Neural progenitor cell (in vitro differentiated cells): ENCODE data around the gene LILRB1.

Source experiments
- CTCF ChIP-seq: fragments of 200-600 bp; sonication (generic); IDR thresholded peaks from 2 replicates; pipeline ENCODE4 v1.5.1; 2017; ENCODE audit warnings: antibody characterized with exemption, mild to moderate bottlenecking
- EZH2 ChIP-seq: fragments of 200-600 bp; sonication (generic); IDR thresholded peaks from 2 replicates; pipeline ENCODE4 v1.6.1; 2017; ENCODE audit warnings: antibody characterized with exemption, mild to moderate bottlenecking, moderate library complexity

GRCh38 chr19:54667217-54667616 is 36.9 kb downstream of the LILRB1 start:
- TF ChIP-seq CTCF (no peak), EZH2 (no peak)
